22Rv1 (cell line): ENCODE data around the gene LRRC40.

Experiments used
- H3K27ac ChIP-seq: fragments of 450-650 bp; 2 replicates; pipeline ENCODE4 v1.5.1; 2017
- CTCF ChIP-seq: fragments of 450-650 bp; IDR thresholded peaks from 2 replicates; pipeline ENCODE4 v1.5.1; 2017; ENCODE audit warnings: mild to moderate bottlenecking
- ZFX ChIP-seq: fragments of 450-650 bp; IDR thresholded peaks from 2 replicates; pipeline ENCODE4 v1.6.1; 2017; ENCODE audit warnings: antibody characterized with exemption, borderline replicate concordance

Gene LRRC40

GRCh38 chr1:70146488-70146887 is 58.9 kb downstream of the LRRC40 start:
- no peak for TF ChIP-seq ZFX
- TF ChIP-seq CTCF = no peak
- no peak overlapping the region for H3K27ac ChIP-seq

DNA sequence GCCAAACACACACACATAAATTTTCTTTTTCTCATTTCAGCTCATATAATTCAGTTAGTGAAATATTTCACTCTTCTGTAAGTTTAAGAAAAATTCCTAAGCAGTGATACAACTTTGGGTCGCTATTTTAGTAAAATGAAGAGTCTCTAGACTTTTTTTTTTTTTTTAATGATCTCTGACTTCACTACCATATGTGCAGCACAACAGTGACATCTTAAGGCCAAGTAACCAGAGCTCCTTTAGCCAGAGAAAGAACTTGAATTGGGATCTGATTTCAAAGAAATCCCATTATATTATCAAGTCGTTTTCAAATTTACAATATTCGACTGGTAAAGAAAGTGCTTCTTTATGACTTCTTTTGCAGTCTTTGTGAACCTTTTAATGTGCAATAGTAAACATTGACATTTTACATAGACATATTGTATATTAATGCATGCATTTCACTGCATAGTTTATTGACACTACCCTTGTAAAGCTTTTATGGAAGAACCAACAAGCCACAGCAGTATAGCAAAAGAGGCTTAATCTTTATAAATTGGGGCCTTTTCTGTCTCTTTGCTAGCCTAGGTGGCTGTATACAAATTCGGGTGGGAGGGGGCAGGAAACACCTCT is 62.2 kb downstream of the LRRC40 start:
- TF ChIP-seq ZFX = no peak
- TF ChIP-seq CTCF = peak; percentile 32

GRCh38 chr1:70142075-70142474 is 63.3 kb downstream of the LRRC40 start:
- TF ChIP-seq ZFX (no peak), CTCF (no peak)

More for the DNA sequence above, 62.2 kb downstream of the LRRC40 start:
- no peak overlapping the region; the same call in 1 of the 2 replicates for H3K27ac ChIP-seq

GRCh38 chr1:70140894-70141293 is 64.5 kb downstream of the LRRC40 start:
- no peak overlapping the region for H3K27ac ChIP-seq
- TF ChIP-seq ZFX = no peak
- no peak for TF ChIP-seq CTCF

More at GRCh38 chr1:70142075-70142474, 63.3 kb downstream of the LRRC40 start:
- H3K27ac ChIP-seq = no peak overlapping the region

- TF ChIP-seq ZFX (no peak), CTCF (no peak)
- H3K27ac ChIP-seq = no peak overlapping the region
Measured at GRCh38 chr1:70140343-70140742, 65.0 kb downstream of the LRRC40 start.

DNA sequence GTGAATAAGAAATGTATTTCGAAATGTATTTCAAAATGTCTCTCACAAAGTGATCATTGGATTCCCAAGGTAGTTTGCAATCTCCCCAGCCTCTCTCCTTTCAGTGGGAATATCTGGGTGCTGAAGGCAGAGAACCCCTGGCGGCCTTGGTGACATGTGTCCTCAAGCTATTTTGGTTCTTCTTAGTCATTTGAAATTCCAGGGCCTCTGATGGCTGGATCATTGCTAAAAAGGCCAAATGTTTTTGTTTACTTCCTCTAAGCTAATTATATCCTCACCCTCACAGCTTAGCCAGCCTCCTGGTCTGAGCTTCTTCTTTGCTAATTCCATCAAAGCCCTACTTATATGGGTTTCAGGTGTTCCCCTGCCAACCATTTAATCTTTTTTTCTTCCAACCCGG is 71.2 kb downstream of the LRRC40 start:
- no peak for TF ChIP-seq ZFX
- no peak for TF ChIP-seq CTCF
- no peak overlapping the region for H3K27ac ChIP-seq

GRCh38 chr1:70117046-70117445 is 88.3 kb downstream of the LRRC40 start:
- TF ChIP-seq CTCF (no peak), ZFX (no peak)
- no peak overlapping the region for H3K27ac ChIP-seq
